Panc1 (cell line): ENCODE measurements around the gene SRCAP. TPM values are rescaled to one million over a fixed set of nuclear protein-coding genes. Genes with fewer than 3 reads are reported as not detected.

ENCODE experiments used
- ATAC-seq: fragments of 200-7000 bp; cut with Tn5 transposase; 2 replicates; pipeline ENCODE4 v1.9.1; 2020; ENCODE audit warnings: mild to moderate bottlenecking, moderate library complexity
- BruUV-seq: library from RNA; stranded (reverse); fragments of 400-500 nt; replicated peaks from 2 replicates; lab custom pipeline; 2021; lab: Mats Ljungman, UMichigan
- CTCF ChIA-PET: fragments of 300-600 bp; sonication (Branson Sonifier 250); formaldehyde crosslinking; loops from one replicate; lab custom pipeline; 2022; ENCODE audit warnings: antibody characterized with exemption; lab: Charles Lee
- POLR2A ChIA-PET: fragments of 300-600 bp; sonication (Branson Sonifier 250); formaldehyde crosslinking; loops from one replicate; lab custom pipeline; 2022; ENCODE audit warnings: antibody characterized with exemption; lab: Charles Lee
- DNase-seq: peaks from one replicate; pipeline ENCODE4 v3.0.0-alpha.2; 2010; ENCODE audit warnings: low read depth, low spot score
- H3K27ac ChIP-seq: 2 replicates; pipeline ENCODE4 v1.5.1; 2011; ENCODE audit warnings: mild to moderate bottlenecking, low read length, inconsistent platforms
- H3K27me3 ChIP-seq: fragments of 200-500 bp; sonication (Bioruptor generic); 2 replicates; pipeline ENCODE4 v1.6.0; 2014; ENCODE audit warnings: low read length, inconsistent platforms; ENCODE audit not compliant: control insufficient read depth, insufficient read depth
- H3K36me3 ChIP-seq: fragments of 200-500 bp; sonication (Bioruptor generic); 2 replicates; pipeline ENCODE4 v1.5.1; 2014; ENCODE audit warnings: inconsistent platforms, mild to moderate bottlenecking, low read length, moderate library complexity; ENCODE audit not compliant: control insufficient read depth, insufficient read depth
- H3K4me1 ChIP-seq: 2 replicates; pipeline ENCODE4 v1.5.1; 2011; ENCODE audit warnings: inconsistent platforms, mild to moderate bottlenecking, low read length, moderate library complexity; ENCODE audit not compliant: control insufficient read depth, insufficient read depth
- H3K4me3 ChIP-seq, 2 experiments: 2 replicates each; pipeline ENCODE4 v1.5.1; 2011 to 2012; ENCODE audit warnings: low read depth in 2 of 2, low read length in 2 of 2, mild to moderate bottlenecking in 2 of 2, inconsistent platforms in 1 of 2, moderate library complexity in 1 of 2
- H3K9me3 ChIP-seq: fragments of 200-500 bp; sonication (Bioruptor generic); 2 replicates; pipeline ENCODE4 v1.5.1; 2014; ENCODE audit warnings: low read depth, mild to moderate bottlenecking, inconsistent platforms, low read length, moderate library complexity; ENCODE audit not compliant: control insufficient read depth, insufficient read depth
- POLR2AphosphoS5 ChIP-seq: IDR thresholded peaks from 2 replicates; pipeline ENCODE4 v1.6.1; 2012; ENCODE audit warnings: mild to moderate bottlenecking, low read depth, low read length, moderate library complexity
- SIN3A ChIP-seq: IDR thresholded peaks from 2 replicates; pipeline ENCODE4 v1.6.1; 2012; ENCODE audit warnings: low read depth, mild to moderate bottlenecking, low read length, moderate library complexity, borderline replicate concordance; ENCODE audit not compliant: insufficient read depth
- TCF7L2 ChIP-seq: IDR thresholded peaks from 2 replicates; pipeline ENCODE4 v1.6.1; 2011; ENCODE audit warnings: mild to moderate bottlenecking, low read depth, low read length, inconsistent platforms
- in situ Hi-C: cut with HindIII; loops from 2 replicates; pipeline ENCODE4 v1.10.0; 2016; ENCODE audit warnings: low sequenced_read_pairs, low pct_unique_long_range_greater_than_20kb
- intact Hi-C: fragments of 100-400 bp; cut with micrococcal nuclease; formaldehyde crosslinking; loops from one replicate; pipeline ENCODE4 v1.10.0; 2022; ENCODE audit not compliant: unreplicated experiment
- total RNA-seq: library from RNA; stranded (reverse); gene quantifications from one replicate; pipeline ENCODE4 v1.2.1, GENCODE V29; 2021; ENCODE audit not compliant: unreplicated experiment
- TF ChIP-seq, protein P1 (sequence below), 2 experiments: IDR thresholded peaks; 2 replicates each; pipeline ENCODE4 v1.6.1; 2011 to 2012; ENCODE audit warnings: low read depth in 2 of 2, control low read depth in 1 of 2, low read length in 1 of 2, mild to moderate bottlenecking in 1 of 2, moderate library complexity in 1 of 2; ENCODE audit not compliant: insufficient read depth in 1 of 2
- TF ChIP-seq, protein P2 (sequence below): fragments of 450-650 bp; IDR thresholded peaks from 2 replicates; pipeline ENCODE4 v1.5.1; 2017; ENCODE audit warnings: mild to moderate bottlenecking

Gene SRCAP
- total RNA-seq, 1 experiment from 2014 or later, result 73.6 TPM

DNA sequence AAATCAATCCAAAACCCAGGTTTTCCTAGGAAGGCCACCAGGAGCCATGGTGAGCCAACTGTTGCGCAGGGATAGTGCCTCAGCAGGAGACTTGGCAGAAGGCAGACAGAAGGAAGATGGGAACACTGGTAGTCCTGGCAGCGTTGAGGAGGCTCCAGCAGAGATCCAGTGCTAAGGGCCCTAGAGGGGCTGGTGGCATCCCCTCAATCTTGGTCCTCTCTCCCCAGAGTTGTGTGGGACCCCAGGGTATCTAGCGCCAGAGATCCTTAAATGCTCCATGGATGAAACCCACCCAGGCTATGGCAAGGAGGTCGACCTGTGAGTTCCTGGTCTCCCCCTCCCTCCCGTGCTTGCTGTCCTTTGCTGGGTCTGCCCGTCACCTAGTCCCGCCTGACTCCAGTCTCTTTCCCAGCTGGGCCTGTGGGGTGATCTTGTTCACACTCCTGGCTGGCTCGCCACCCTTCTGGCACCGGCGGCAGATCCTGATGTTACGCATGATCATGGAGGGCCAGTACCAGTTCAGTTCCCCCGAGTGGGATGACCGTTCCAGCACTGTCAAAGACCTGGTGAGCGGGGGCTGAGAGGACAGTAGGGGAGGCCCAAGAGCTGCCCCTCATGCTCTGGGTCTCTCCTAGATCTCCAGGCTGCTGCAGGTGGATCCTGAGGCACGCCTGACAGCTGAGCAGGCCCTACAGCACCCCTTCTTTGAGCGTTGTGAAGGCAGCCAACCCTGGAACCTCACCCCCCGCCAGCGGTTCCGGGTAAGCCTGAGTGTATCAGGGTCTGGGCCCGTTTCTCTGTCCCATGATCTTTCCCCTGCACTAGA, 57.2 kb downstream of the SRCAP start:
- no peaks in the 10 kb centered on the region for H3K9me3 ChIP-seq
- ATAC-seq (peak; percentile 7; the same call in 1 of the 2 replicates), DNase-seq (no peak)
- intact Hi-C loops, result no loop called here
- CTCF ChIA-PET, result no interaction called here
- in situ Hi-C loops, result no loop called here
- POLR2A ChIA-PET, result no interaction called here
- no peak for TF ChIP-seq TCF7L2
- no peak for TF ChIP-seq SIN3A
- TF ChIP-seq, protein P1, sequence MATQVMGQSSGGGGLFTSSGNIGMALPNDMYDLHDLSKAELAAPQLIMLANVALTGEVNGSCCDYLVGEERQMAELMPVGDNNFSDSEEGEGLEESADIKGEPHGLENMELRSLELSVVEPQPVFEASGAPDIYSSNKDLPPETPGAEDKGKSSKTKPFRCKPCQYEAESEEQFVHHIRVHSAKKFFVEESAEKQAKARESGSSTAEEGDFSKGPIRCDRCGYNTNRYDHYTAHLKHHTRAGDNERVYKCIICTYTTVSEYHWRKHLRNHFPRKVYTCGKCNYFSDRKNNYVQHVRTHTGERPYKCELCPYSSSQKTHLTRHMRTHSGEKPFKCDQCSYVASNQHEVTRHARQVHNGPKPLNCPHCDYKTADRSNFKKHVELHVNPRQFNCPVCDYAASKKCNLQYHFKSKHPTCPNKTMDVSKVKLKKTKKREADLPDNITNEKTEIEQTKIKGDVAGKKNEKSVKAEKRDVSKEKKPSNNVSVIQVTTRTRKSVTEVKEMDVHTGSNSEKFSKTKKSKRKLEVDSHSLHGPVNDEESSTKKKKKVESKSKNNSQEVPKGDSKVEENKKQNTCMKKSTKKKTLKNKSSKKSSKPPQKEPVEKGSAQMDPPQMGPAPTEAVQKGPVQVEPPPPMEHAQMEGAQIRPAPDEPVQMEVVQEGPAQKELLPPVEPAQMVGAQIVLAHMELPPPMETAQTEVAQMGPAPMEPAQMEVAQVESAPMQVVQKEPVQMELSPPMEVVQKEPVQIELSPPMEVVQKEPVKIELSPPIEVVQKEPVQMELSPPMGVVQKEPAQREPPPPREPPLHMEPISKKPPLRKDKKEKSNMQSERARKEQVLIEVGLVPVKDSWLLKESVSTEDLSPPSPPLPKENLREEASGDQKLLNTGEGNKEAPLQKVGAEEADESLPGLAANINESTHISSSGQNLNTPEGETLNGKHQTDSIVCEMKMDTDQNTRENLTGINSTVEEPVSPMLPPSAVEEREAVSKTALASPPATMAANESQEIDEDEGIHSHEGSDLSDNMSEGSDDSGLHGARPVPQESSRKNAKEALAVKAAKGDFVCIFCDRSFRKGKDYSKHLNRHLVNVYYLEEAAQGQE (IDR thresholded peaks at IDR 0.05; ENCODE audit: insufficient read depth in 1 of 2, low read depth in 2 of 2, low read length in 1 of 2), result no peak
- TF ChIP-seq, protein P2, sequence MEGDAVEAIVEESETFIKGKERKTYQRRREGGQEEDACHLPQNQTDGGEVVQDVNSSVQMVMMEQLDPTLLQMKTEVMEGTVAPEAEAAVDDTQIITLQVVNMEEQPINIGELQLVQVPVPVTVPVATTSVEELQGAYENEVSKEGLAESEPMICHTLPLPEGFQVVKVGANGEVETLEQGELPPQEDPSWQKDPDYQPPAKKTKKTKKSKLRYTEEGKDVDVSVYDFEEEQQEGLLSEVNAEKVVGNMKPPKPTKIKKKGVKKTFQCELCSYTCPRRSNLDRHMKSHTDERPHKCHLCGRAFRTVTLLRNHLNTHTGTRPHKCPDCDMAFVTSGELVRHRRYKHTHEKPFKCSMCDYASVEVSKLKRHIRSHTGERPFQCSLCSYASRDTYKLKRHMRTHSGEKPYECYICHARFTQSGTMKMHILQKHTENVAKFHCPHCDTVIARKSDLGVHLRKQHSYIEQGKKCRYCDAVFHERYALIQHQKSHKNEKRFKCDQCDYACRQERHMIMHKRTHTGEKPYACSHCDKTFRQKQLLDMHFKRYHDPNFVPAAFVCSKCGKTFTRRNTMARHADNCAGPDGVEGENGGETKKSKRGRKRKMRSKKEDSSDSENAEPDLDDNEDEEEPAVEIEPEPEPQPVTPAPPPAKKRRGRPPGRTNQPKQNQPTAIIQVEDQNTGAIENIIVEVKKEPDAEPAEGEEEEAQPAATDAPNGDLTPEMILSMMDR, result no peak
- TF ChIP-seq POLR2AphosphoS5, result no peak; the same call in 1 of the 2 replicates
- H3K4me3 ChIP-seq, result no peak overlapping the region
- H3K27ac ChIP-seq, result no peak overlapping the region
- H3K4me1 ChIP-seq, result peaks cover 17% of the 10 kb centered on the region
- H3K36me3 ChIP-seq, result peaks cover 3% of the 10 kb centered on the region
- no TSS peak for BruUV-seq
- no peaks in the 10 kb centered on the region for H3K27me3 ChIP-seq

DNA sequence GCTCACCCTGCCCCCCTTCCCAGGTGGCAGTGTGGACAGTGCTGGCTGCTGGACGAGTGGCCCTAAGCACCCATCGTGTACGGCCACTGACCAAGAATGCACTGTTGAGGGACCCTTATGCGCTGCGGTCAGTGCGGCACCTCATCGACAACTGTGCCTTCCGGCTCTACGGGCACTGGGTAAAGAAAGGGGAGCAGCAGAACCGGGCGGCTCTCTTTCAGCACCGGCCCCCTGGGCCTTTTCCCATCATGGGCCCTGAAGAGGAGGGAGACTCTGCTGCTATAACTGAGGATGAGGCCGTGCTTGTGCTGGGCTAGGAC, 57.8 kb downstream of the SRCAP start:
- BruUV-seq, result no TSS peak
- Histone ChIP-seq H3K27me3 (no peaks in the 10 kb centered on the region), H3K4me1 (peaks cover 17% of the 10 kb centered on the region), H3K27ac (no peak overlapping the region), H3K9me3 (no peaks in the 10 kb centered on the region), H3K4me3 (no peak overlapping the region), H3K36me3 (peaks cover 3% of the 10 kb centered on the region)
- ChIA-PET CTCF (no interaction called here), POLR2A (no interaction called here)
- intact Hi-C loops, result no loop called here
- ATAC-seq, result no peak
- TF ChIP-seq, protein P1 (IDR thresholded peaks at IDR 0.05; ENCODE audit: insufficient read depth in 1 of 2, low read depth in 2 of 2, low read length in 1 of 2), result no peak
- no peak for TF ChIP-seq SIN3A
- TF ChIP-seq TCF7L2, result no peak
- no peak for TF ChIP-seq POLR2AphosphoS5
- TF ChIP-seq, protein P2, result no peak
- in situ Hi-C loops, result no loop called here
- DNase-seq, result no peak
